NB4 (cell line): ENCODE measurements around the gene DLX3.

ENCODE experiments used
- DNase-seq: peaks from one replicate; pipeline ENCODE4 v3.0.0; 2010; ENCODE audit warnings: low read depth
- H3K4me3 ChIP-seq: one replicate; pipeline ENCODE4 v1.5.1; 2011; ENCODE audit warnings: mild to moderate bottlenecking, low read depth, low read length, moderate library complexity
- MYC ChIP-seq: IDR thresholded peaks from 2 replicates; pipeline ENCODE4 v1.6.1; 2011; ENCODE audit warnings: low read depth, low read length
- POLR2A ChIP-seq: IDR thresholded peaks from 2 replicates; pipeline ENCODE4 v1.6.1; 2011; ENCODE audit warnings: mild to moderate bottlenecking; ENCODE audit not compliant: insufficient read length; ENCODE audit errors: extremely low read depth
- TF ChIP-seq, protein P1 (sequence below): IDR thresholded peaks from 2 replicates; pipeline ENCODE4 v1.6.1; 2011; ENCODE audit warnings: low read depth, low read length
- TF ChIP-seq, protein P2 (sequence below): IDR thresholded peaks from one replicate; pipeline ENCODE4 v1.5.1; 2012; ENCODE audit warnings: low read depth, low read length

The DLX3 gene

DNA sequence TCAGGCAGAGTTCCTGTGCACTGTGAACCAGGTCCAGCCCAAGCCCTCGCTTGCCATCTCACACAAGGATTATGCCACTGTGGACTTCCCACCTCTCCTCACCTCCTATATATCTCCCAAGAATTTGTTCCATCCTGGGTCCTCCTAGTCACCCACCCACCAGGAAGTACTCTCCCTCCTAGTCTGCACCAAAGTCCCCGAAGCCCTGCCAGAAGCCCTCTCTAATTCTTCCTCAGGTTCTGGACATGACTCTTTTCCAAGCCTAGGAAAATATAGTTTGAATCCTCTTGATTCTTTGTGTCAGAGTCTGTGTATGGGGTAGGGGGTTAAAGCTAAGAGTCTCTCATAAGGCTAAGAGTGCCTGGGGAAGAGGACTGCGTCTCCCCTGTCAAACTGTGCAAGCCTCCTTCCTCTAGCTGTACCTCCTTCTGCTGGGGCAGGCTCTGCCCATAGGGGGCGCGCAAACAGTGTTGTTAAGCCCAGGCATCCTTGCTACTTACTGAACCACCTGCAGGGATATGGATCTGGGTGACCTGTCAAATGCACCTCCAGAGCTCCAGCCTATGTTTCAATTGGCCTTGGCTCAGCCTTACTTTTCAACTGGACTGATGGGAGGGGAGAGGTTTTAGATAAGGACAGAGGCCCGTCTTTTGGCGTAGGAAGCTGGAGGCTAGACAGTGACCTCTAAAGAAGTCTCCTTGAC, 42.7 kb downstream of the DLX3 start:
- DNase-seq: peak; percentile 82
- no peak overlapping the region for H3K4me3 ChIP-seq
- TF ChIP-seq, protein P1, sequence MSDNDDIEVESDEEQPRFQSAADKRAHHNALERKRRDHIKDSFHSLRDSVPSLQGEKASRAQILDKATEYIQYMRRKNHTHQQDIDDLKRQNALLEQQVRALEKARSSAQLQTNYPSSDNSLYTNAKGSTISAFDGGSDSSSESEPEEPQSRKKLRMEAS: no peak
- TF ChIP-seq, protein P2, sequence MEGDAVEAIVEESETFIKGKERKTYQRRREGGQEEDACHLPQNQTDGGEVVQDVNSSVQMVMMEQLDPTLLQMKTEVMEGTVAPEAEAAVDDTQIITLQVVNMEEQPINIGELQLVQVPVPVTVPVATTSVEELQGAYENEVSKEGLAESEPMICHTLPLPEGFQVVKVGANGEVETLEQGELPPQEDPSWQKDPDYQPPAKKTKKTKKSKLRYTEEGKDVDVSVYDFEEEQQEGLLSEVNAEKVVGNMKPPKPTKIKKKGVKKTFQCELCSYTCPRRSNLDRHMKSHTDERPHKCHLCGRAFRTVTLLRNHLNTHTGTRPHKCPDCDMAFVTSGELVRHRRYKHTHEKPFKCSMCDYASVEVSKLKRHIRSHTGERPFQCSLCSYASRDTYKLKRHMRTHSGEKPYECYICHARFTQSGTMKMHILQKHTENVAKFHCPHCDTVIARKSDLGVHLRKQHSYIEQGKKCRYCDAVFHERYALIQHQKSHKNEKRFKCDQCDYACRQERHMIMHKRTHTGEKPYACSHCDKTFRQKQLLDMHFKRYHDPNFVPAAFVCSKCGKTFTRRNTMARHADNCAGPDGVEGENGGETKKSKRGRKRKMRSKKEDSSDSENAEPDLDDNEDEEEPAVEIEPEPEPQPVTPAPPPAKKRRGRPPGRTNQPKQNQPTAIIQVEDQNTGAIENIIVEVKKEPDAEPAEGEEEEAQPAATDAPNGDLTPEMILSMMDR: peak; percentile 97

DNA sequence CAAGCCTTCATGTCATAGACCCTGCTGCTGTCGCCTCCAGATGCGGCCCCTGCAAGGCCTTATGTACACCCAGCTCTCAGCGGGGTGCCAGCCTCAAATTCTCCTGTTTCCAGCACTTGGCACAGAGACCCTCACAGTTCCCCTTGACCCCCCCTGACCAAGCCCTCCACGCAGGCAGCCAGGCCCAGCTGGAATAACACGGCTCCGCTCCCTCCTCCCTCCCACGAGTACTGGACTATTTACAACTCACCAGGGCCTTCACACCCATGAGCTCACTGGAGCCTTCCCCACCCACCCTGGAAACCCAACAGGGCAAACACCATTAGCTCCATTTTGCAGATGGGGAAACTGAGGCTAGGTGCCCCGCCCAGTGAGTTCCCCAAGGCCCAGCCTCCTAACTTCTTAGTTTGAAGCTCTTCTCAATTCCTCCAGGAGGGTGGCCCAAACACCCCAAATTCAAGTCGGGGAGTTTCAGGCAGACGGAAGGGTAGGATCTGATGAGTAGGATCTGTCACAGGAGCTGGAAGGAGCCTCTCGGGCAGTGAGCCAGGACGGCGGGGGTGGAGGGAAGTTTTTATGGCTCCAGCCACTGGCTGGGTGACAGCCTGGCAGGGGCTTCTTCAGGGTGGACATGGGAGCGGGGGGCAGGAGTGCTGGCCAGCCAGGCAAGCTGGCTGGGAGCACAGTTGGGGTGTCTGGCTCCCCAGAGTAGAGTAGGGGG, 43.5 kb downstream of the DLX3 start:
- DNase-seq: no peak
- TF ChIP-seq POLR2A (no peak), MYC (no peak)
- TF ChIP-seq, protein P1: no peak
- TF ChIP-seq, protein P2: no peak
- no peak overlapping the region for H3K4me3 ChIP-seq

DNA sequence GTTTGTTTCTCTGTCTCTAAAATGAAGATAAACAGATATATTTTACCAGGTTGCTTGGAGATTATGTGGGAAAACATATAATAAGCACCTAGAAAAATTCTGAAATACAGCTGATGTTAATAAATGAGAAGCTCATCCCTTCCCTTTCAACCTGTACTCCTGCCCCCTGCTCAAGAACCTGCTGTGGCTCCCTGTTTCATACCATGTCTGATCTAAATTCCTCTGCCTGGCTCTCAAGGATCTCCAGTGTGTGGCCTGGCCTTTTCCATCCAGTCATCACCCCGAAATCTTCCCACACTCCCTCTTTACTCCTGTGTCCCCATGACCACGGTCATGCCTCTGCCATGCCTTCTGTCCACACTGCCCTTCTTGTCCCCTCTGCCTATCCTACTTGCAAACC, 45.4 kb downstream of the DLX3 start:
- no peak for DNase-seq
- H3K4me3 ChIP-seq: no peak overlapping the region
- TF ChIP-seq, protein P2: no peak
- TF ChIP-seq, protein P1: no peak

DNA sequence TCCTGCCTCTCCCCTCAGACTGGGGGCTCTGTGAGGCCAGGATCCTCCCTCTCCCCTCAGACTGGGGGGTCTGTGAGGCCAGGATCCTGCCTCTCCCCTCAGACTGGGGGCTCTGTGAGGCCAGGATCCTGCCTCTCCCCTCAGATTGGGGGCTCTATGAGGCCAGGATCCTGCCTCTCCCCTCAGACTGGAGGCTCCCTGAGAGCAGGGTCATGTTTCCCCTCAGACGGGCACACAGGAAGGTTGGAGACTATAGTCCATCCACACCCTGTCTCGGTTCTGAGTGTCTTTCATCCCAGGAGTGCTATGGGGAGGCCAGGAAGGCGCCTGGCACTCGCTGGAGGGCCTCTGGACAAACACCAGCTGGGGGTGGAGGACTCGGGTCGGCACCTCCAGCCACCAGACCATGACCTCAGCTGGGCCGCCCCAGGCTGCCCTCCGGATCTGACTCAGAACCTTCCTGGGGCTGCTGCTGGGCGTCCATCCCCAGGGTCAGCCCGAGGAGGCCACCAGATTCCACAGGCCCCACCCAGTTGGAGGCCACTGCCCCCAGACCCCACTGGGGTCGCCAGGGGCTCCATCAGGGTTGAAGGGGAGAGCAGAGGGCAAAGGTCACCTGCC, 48.0 kb downstream of the DLX3 start:
- H3K4me3 ChIP-seq: no peak overlapping the region
- TF ChIP-seq, protein P2: no peak
- TF ChIP-seq MYC (no peak), POLR2A (no peak)
- TF ChIP-seq, protein P1: no peak
- no peak for DNase-seq

DNA sequence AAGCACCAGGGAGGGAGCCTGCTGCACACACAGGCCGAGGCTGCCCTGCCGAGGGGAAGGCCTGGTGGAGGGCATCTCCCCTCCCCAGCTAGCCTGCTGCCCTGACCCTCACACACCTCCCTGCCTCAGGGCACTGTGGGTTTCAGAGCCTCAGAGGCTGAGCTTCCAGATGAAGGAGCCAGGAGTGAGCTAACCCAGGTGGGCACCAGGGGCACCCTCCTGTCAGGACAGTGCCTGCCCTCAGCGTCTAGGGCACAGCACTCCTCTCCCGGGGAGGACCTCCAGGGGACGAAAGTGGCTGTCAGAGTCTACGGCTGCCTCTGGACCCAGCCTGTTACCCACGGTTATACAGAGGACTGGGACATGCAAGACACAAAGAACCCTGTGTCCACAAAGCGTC, 48.8 kb downstream of the DLX3 start:
- no peak for DNase-seq
- H3K4me3 ChIP-seq: no peak overlapping the region
- TF ChIP-seq POLR2A: no peak

DNA sequence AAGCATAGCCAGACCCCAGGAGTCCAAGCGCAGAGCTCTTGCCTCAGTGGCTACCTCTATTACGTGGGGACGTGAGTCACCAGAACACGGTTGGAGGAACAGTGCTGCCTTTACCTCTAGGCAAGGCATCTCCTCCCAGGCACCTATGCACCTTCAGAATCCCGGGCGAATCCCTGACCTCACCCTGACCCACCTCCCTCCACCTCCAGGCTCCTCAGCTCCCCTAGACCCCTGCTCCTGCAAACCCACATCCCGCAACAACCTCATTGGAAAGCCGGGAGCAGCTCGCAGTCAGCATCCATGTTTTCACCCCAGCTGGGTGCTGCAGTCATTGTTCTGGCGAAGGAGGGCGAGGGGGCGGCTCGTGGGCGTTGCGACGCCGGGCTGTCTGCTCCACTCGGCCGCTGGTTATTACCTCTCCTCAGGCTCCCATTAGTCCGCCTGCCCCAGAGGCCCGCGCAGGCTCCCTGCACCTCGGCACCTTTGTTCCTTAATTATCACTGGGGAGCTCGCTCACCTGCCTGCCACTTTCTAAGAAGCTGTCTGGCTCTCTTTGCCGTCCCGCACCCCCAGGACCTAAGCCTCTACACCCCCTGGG, 50.7 kb downstream of the DLX3 start:
- TF ChIP-seq, protein P2: no peak
- TF ChIP-seq MYC (no peak), POLR2A (no peak)
- TF ChIP-seq, protein P1: no peak
- no peak for DNase-seq
- no peak overlapping the region for H3K4me3 ChIP-seq
